ENCODE measurements around the gene ZNF669. TPM values are rescaled to one million over a fixed set of nuclear protein-coding genes. Genes with fewer than 3 reads are reported as not detected.

ZNF669 gene
- total RNA-seq, 1 donor from 2014 or later: 19.8 TPM

DNA sequence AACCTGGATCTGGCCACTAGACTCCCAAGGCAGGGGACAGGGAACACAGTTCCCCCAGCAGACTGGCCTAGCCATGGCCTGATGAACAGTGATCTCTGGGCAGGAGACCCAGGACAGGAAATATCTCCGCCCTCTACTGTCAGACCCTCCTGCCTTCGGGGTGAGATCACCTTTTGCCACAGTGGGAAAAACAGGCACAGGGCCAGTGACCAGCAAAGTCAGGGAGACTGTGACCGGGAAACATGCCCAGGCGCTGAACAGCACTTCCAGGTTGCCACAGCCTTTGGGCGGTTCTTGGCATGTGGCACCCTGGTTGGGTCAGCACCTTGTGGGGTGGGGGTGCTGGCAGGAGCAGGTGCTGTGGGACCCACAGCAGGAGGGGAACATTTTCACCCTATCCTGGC lies 8.9 kb upstream of the ZNF669 start:
- H3K4me3 Mint-ChIP-seq: peak overlapping the region; percentile 81
- H3K27me3 Mint-ChIP-seq: peaks cover 4% of the 10 kb centered on the region
- peak; percentile 50 for DNase-seq (ENCODE audit: extremely low spot score, unreplicated experiment)
- H3K36me3 Mint-ChIP-seq: peaks cover 12% of the 10 kb centered on the region
- no peaks in the 10 kb centered on the region for H3K9me3 Mint-ChIP-seq
- no peak overlapping the region for H3K27ac Mint-ChIP-seq
- peaks cover 10% of the 10 kb centered on the region for H3K4me1 Mint-ChIP-seq (ENCODE audit: unreplicated experiment)
- TF ChIP-seq, protein P1, sequence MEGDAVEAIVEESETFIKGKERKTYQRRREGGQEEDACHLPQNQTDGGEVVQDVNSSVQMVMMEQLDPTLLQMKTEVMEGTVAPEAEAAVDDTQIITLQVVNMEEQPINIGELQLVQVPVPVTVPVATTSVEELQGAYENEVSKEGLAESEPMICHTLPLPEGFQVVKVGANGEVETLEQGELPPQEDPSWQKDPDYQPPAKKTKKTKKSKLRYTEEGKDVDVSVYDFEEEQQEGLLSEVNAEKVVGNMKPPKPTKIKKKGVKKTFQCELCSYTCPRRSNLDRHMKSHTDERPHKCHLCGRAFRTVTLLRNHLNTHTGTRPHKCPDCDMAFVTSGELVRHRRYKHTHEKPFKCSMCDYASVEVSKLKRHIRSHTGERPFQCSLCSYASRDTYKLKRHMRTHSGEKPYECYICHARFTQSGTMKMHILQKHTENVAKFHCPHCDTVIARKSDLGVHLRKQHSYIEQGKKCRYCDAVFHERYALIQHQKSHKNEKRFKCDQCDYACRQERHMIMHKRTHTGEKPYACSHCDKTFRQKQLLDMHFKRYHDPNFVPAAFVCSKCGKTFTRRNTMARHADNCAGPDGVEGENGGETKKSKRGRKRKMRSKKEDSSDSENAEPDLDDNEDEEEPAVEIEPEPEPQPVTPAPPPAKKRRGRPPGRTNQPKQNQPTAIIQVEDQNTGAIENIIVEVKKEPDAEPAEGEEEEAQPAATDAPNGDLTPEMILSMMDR (conservative IDR thresholded peaks at IDR 0.05): no peak

DNA sequence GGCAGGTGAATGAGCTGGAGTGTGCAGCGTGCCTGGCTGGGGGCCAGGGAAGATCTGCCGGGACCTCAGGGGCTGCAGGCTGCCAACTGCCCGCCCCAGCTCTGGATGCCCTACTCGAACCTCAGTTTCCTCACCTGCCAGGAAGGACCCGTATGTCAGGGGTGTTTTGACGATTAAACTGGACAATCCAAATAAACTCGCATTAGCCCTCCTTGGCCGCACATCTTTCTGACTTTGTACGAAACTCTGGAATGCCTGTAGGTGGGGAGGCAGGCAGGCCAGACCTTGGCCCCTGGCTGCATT lies 8.3 kb upstream of the ZNF669 start:
- Mint-ChIP-seq H3K36me3 (peaks cover 12% of the 10 kb centered on the region), H3K27ac (peak overlapping the region; percentile 61)
- no peak for DNase-seq (ENCODE audit: extremely low spot score, unreplicated experiment)

DNA sequence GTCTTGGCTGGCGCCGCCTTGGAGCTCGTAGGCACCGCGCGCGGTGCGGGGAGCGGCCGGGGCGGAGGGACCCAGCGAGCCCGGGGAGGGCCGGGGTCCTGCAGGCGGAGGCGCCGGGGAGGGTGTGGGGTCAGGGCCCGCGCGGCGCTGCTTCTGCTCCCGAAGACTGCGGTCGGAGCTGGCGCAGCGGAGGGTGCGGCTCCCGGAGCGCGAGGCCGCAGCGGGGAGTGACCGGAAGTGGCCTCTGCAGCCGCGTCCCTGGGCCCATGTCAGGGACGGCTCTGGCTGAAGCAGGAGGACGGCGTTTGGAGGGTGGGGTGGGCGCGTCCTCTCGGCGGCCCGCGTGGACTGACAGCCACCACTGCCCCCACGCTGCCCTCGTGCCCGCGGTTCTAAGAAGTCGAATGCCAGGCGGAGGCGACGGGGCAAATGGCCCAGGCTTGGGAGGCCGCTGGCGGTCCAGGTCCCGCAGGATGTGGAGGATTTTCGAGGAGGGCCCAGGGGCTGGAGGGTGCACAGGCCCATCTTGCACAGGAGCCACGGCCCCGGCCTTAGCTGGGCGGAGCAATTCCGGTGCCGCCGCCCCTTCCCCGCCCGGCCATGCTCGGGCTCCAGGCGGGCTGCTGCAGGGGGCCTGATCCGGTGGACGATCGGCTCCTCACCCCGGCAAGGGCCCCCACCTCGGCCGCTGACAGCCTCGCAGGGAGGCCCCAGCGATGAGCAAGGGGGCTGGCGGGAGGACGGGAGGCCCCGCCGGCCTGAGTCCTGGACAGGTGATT lies 7.7 kb upstream of the ZNF669 start:
- H3K9me3 Mint-ChIP-seq: no peaks in the 10 kb centered on the region
- peaks cover 12% of the 10 kb centered on the region for H3K36me3 Mint-ChIP-seq
- no peak for DNase-seq (ENCODE audit: extremely low spot score, unreplicated experiment)
- no peak overlapping the region for H3K27ac Mint-ChIP-seq
- peak overlapping the region; percentile 87 for H3K4me3 Mint-ChIP-seq
- TF ChIP-seq, protein P1 (conservative IDR thresholded peaks at IDR 0.05): no peak
- H3K4me1 Mint-ChIP-seq (ENCODE audit: unreplicated experiment): peaks cover 10% of the 10 kb centered on the region
- peaks cover 4% of the 10 kb centered on the region for H3K27me3 Mint-ChIP-seq

More for the DNA sequence above, 8.3 kb upstream of the ZNF669 start:
- TF ChIP-seq, protein P1 (conservative IDR thresholded peaks at IDR 0.05): no peak
- Mint-ChIP-seq H3K9me3 (no peaks in the 10 kb centered on the region), H3K27me3 (peaks cover 4% of the 10 kb centered on the region), H3K4me3 (peak overlapping the region; percentile 81), H3K4me1 (ENCODE audit: unreplicated experiment) (peaks cover 10% of the 10 kb centered on the region)

DNA sequence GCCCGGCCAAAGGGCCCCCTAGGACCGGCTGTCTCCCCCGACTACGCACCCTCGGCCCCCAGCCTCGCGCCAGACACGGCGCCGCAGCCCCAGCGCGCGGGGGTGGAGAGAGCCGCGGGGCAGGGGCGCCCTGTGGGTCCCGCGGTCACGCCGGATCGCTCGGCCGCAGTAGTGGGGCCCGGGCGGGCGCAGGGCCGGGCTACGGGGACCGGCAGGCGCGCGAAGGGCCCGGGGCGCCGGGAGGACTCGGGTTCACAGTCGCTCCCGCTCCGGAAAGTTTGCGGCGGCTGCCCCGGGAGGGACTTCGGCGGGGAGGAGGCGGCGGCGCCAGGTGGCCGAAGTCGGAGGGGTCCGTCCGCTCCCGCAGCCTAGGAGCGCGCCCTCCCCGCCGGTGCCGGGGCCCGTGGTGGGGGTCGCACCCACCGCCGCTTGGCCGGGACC lies 7.1 kb upstream of the ZNF669 start:
- H3K4me1 Mint-ChIP-seq (ENCODE audit: unreplicated experiment): peaks cover 10% of the 10 kb centered on the region
- no peaks in the 10 kb centered on the region for H3K9me3 Mint-ChIP-seq
- peaks cover 12% of the 10 kb centered on the region for H3K36me3 Mint-ChIP-seq
- H3K4me3 Mint-ChIP-seq: peak overlapping the region; percentile 91
- peaks cover 4% of the 10 kb centered on the region for H3K27me3 Mint-ChIP-seq
- no peak for DNase-seq (ENCODE audit: extremely low spot score, unreplicated experiment)
- peak overlapping the region; percentile 88 for H3K27ac Mint-ChIP-seq
- TF ChIP-seq, protein P1 (conservative IDR thresholded peaks at IDR 0.05): no peak

DNA sequence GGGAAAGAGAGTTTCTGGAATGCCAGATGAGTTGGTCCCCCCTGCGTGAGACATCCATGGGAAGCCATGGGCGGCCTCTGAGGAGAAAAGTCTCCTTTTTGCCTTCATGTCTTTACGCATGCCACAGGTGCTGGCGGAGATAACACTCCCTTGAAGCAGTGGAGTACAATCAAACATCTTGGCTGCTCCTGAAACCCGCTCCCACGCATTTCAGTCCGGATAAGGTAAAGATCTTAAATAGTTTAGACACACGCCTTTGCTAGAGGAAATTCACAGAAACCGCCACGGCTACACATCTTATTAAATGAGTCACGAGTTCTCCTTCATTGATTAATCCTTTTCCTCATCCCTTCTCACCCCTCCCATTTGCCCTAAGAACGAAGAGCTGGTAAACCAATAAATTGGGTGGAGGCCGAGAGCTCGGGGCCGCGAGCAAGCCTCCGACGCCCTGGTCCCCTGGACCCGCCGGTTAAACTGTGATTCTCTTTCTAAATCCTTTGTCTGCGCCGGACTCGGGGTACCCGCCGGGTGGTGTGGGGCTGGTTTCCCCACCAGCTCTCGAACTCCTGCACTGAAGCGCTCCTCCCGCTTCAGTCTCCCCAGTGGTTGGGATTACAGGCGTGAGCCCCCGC lies 6.6 kb upstream of the ZNF669 start:
- no peak for DNase-seq (ENCODE audit: extremely low spot score, unreplicated experiment)
- Mint-ChIP-seq H3K27me3 (peaks cover 4% of the 10 kb centered on the region), H3K4me3 (peak overlapping the region; percentile 91), H3K9me3 (no peaks in the 10 kb centered on the region), H3K27ac (peak overlapping the region; percentile 88), H3K36me3 (peaks cover 12% of the 10 kb centered on the region), H3K4me1 (ENCODE audit: unreplicated experiment) (peaks cover 10% of the 10 kb centered on the region)
- TF ChIP-seq, protein P1 (conservative IDR thresholded peaks at IDR 0.05): no peak

All from type B pancreatic cell (in vitro differentiated cells).